Fibroblast of the aortic adventitia (primary cell): ENCODE results near the gene ITSN2. TPM values are rescaled to one million over a fixed set of nuclear protein-coding genes. Genes with fewer than 3 reads are reported as not detected.

ENCODE experiments used
- DNase-seq: peaks from one replicate; pipeline ENCODE4 v3.0.0-alpha.2; 2010; ENCODE audit warnings: low read depth
- H3K4me3 ChIP-seq: 2 replicates; pipeline ENCODE4 v1.5.1; 2011; ENCODE audit warnings: low read depth, mild to moderate bottlenecking, control low read depth, low read length, moderate library complexity
- total RNA-seq: library from RNA; depleted of rRNA; stranded (reverse); fragments of >200 nt; gene quantifications from 2 replicates; pipeline ENCODE4 v1.2.3, GENCODE V29; 2012; ENCODE audit warnings: low replicate concordance
- TF ChIP-seq, protein P1 (sequence below): IDR thresholded peaks from 2 replicates; pipeline ENCODE4 v1.5.1; 2011; ENCODE audit warnings: mild to moderate bottlenecking, low read length, control low read depth, inconsistent platforms; ENCODE audit not compliant: insufficient read depth

Gene ITSN2
- total RNA-seq, 1 donor, result 32.4 TPM

DNA sequence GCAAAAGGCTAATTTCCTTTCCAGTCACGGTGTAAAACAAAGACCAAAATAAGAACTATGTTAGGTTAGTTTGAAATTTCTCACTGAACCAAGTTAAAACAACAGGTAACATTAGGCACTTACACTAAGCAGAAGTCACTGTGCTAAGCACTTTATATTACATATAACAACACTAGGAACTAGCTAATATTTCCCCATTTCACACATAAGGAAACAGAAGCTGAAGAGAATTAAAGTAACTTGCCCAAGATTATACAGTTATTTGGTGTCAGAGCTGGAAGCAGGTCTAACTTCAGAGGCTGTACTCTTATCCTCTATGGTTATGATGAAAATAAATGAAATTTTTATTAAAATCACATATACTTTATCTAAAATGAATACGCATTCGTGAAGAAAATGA lies 5.9 kb downstream of the ITSN2 start:
- H3K4me3 ChIP-seq, result no peak overlapping the region
- TF ChIP-seq, protein P1, sequence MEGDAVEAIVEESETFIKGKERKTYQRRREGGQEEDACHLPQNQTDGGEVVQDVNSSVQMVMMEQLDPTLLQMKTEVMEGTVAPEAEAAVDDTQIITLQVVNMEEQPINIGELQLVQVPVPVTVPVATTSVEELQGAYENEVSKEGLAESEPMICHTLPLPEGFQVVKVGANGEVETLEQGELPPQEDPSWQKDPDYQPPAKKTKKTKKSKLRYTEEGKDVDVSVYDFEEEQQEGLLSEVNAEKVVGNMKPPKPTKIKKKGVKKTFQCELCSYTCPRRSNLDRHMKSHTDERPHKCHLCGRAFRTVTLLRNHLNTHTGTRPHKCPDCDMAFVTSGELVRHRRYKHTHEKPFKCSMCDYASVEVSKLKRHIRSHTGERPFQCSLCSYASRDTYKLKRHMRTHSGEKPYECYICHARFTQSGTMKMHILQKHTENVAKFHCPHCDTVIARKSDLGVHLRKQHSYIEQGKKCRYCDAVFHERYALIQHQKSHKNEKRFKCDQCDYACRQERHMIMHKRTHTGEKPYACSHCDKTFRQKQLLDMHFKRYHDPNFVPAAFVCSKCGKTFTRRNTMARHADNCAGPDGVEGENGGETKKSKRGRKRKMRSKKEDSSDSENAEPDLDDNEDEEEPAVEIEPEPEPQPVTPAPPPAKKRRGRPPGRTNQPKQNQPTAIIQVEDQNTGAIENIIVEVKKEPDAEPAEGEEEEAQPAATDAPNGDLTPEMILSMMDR, result no peak
- DNase-seq, result no peak

DNA sequence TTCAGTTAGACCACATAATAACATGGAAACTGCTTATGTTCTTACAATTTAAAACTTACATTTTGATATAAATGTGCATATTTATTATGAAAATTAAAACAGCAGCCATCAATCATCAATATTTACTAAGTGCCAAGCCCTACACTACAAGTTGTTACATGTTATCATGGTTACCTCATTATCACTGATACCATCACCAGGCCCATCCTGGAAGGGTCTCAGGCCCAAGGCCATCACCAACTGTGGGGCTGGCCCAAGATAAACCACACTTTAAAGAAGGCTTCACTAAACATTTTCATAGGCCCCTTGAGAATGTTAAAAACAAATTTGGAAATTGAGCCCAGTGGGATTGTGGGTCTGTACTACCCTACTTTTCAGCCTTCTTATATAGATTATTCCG lies 6.4 kb downstream of the ITSN2 start:
- no peak for DNase-seq
- H3K4me3 ChIP-seq, result no peak overlapping the region
- TF ChIP-seq, protein P1, result no peak

DNA sequence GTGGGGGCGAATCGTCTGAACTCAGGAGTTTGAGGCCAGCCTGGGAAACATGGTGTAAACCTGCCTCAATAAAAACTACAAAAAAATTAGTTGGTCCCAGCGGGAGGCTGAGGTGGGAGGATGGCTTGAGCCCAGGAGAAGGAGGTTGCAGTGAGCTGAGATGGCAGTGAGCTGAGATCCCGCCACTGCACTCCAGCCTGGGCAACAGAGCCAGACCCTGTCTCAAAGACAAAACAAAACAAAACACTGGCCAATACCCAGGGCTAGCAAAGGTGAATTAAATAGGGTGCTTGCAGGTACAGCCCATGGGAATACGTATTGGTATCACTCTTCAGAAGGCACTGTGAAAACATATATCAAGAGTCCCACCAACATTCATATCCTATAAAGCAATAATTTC lies 7.0 kb downstream of the ITSN2 start:
- no peak overlapping the region for H3K4me3 ChIP-seq
- TF ChIP-seq, protein P1, result no peak
- DNase-seq, result no peak

DNA sequence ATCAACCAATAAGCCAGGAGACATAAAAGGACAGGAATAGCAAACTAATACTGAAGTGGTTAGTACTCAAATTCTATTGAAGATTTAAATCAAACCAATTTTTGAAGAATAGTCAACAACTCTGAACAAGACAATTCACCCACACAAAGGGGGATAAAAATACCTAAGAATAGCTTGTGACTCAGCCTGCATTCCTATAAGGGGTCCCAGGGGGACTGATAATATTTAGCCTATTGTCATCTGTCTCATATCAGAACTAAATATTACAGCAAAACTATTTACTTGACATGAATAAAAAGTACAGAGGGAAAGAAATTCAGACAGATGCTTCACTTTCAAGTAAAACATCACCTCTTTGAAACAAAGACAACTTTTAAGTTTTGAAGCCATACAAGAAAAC lies 7.7 kb downstream of the ITSN2 start:
- DNase-seq, result peak; percentile 58
- H3K4me3 ChIP-seq, result no peak overlapping the region
- TF ChIP-seq, protein P1, result no peak

DNA sequence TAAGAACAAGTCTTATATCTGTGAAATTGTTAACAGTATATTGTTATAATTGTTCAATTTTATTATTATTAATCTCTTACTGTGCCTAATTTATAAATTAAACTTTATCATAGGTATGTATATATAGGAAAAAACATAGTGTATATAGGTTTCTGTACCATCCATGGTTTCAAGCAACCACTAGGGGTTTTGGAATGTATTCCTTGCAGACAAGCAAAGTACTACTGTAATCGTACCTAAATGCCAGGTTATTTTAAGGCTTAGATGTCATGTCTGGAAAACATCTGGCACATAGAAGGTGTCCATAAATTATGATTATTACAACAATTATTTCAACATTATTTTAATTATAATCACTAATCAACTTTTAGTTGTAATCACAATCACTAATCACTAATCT lies 8.4 kb downstream of the ITSN2 start:
- DNase-seq, result no peak
- TF ChIP-seq, protein P1, result peak; percentile 19
- H3K4me3 ChIP-seq, result no peak overlapping the region

DNA sequence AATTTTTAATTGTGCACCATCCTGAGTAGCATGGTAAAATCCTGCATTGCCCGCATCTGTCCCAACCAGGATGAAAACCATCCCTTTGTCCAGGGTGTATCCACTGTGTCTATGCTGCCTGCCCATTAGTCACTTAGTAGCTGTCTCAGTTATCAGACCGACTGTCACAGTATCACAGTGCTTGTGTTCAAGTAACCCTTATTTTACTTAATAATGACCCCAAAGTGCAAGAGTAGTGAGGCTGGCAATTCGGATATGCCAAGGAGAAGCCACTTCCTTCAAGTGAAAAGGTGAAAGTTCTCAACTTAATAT lies 8.8 kb downstream of the ITSN2 start:
- DNase-seq, result no peak
- H3K4me3 ChIP-seq, result no peak overlapping the region
- TF ChIP-seq, protein P1, result no peak

DNA sequence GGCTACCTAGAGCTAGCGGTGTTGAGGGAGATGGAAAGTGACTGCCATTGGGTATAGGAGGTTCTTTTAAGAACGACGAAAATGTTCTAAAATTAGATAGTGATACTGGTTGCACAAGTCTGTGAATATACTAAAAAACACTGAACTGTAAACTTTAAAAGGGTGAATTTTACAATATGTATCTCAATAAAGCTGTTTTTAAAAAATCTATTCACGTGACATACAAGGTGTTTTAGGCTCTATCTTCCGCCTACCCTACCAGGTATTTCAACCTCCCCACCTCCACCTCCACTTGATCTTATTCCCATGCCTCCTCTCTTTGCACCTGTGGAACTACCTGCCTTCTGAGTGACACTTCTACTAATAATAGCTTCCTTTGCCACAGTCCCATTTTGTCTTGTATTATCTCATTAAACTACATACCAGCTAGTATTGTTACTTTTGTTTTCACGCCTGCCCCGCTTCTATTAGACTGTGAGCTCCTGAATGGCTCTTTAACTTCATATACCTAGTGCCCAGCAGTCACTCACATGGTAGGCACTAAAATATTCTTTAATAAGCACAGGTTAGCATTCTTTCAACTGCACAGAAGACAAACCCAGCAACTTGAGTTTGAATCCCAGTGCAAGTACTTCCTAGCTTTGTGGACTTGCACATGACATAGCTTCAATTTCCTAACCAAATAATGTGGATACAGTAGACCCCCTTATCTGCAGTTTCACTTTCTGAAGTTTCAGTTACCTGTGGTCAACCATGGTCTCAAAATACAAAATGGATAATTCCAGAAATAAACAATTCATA lies 9.3 kb downstream of the ITSN2 start:
- H3K4me3 ChIP-seq, result no peak overlapping the region
- DNase-seq, result no peak
- TF ChIP-seq, protein P1, result no peak
